GM12891 (cell line): ENCODE data around the gene ZC3H11A.

Source experiments
- PAX5 ChIP-seq: IDR thresholded peaks from 2 replicates; pipeline ENCODE4 v1.6.1; 2011; ENCODE audit warnings: low read length, moderate library complexity, mild to moderate bottlenecking; ENCODE audit not compliant: insufficient read depth, severe bottlenecking
- POLR2A ChIP-seq: IDR thresholded peaks from 2 replicates; pipeline ENCODE4 v1.6.1; 2011; ENCODE audit warnings: low read depth, low read length, control low read depth
- POLR2AphosphoS5 ChIP-seq: IDR thresholded peaks from 2 replicates; pipeline ENCODE4 v1.6.1; 2011; ENCODE audit warnings: low read depth, low read length, control low read depth
- SPI1 ChIP-seq: IDR thresholded peaks from 2 replicates; pipeline ENCODE4 v1.6.1; 2011; ENCODE audit warnings: low read depth, low read length, control low read depth
- TAF1 ChIP-seq: IDR thresholded peaks from 2 replicates; pipeline ENCODE4 v1.6.1; 2011; ENCODE audit warnings: low read depth, low read length, control low read depth

DNA sequence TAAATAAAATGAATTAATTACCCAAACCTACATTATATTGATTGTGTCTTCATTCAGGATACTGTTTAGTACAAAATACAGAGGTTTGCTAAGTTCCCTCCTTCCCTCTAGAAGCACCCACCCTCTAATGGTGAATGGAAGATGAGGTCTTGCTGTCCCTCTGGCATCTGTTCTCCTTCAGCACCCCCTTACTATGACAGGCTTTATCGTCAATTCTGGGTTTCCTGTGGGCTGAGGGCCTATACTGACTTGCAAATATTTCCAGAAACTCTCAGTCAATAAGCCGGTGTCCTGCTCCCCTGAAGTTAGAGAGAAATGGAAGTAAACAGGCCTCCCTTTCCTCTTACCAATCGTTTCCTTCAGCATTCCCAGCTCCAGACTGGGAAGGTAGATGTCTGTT lies 17.3 kb upstream of the ZC3H11A start:
- TF ChIP-seq POLR2A: no peak
- TF ChIP-seq TAF1: no peak
- no peak for TF ChIP-seq POLR2AphosphoS5
- TF ChIP-seq PAX5: no peak
- TF ChIP-seq SPI1: no peak
